HG03025 (cell line): ENCODE data around the gene NDOR1.

Experiments
- ATAC-seq: cut with Tn5 transposase; IDR thresholded peaks from one replicate; pipeline ENCODE4 v1.9.1; 2021; ENCODE audit warnings: mild to moderate bottlenecking, moderate library complexity; ENCODE audit not compliant: unreplicated experiment, low FRiP score

The NDOR1 gene

GRCh38 chr9:137218212-137218753 lies 12.8 kb downstream of the NDOR1 start:
- ATAC-seq = no peak

GRCh38 chr9:137218754-137219271 lies 13.3 kb downstream of the NDOR1 start:
- no peak for ATAC-seq

- ATAC-seq = no peak
Measured at GRCh38 chr9:137219757-137220316, 14.3 kb downstream of the NDOR1 start.

- no peak for ATAC-seq
Measured at GRCh38 chr9:137220317-137221094, 15.0 kb downstream of the NDOR1 start.

GRCh38 chr9:137221095-137221505 lies 15.6 kb downstream of the NDOR1 start:
- ATAC-seq = no peak

GRCh38 chr9:137221506-137222111 lies 16.1 kb downstream of the NDOR1 start:
- ATAC-seq = no peak

GRCh38 chr9:137222190-137223077 lies 16.9 kb downstream of the NDOR1 start, which contains the start of gene RNF208:
Gene RNF208 (minus strand): TSS chr9:137222240. CDS start chr9:137221212, 1,028 bp downstream.
- ATAC-seq = no peak

- ATAC-seq = peak; percentile 67
Measured at GRCh38 chr9:137223078-137223970, 17.8 kb downstream of the NDOR1 start.

- no peak for ATAC-seq
Measured at GRCh38 chr9:137224830-137225694, 19.6 kb downstream of the NDOR1 start, which contains the start of gene CYSRT1. Gene CYSRT1 (plus strand): TSS chr9:137225174. CDS start chr9:137225622, 448 bp downstream.

- ATAC-seq = no peak
Measured at GRCh38 chr9:137225699-137226331, 20.3 kb downstream of the NDOR1 start.

GRCh38 chr9:137226338-137227053 lies 21.0 kb downstream of the NDOR1 start:
- ATAC-seq = no peak

- no peak for ATAC-seq
Measured at GRCh38 chr9:137227054-137227852, 21.8 kb downstream of the NDOR1 start, which contains the start of gene RNF224. Gene RNF224 (plus strand): TSS chr9:137227502. CDS start chr9:137228336, 834 bp downstream.

GRCh38 chr9:137227853-137228505 lies 22.5 kb downstream of the NDOR1 start:
- ATAC-seq = no peak

- no peak for ATAC-seq
Measured at GRCh38 chr9:137228506-137228967, 23.0 kb downstream of the NDOR1 start.
